ENCODE data around the gene CAMKK2. TPM values are rescaled to one million over a fixed set of nuclear protein-coding genes. Genes with fewer than 3 reads are reported as not detected.

CAMKK2 gene
- polyA plus RNA-seq, 1 of the 3 experiments (the other 2 are of a cell fraction) = 23.6 TPM

GRCh38 chr12:121203482-121203881 lies 93.0 kb downstream of the CAMKK2 start:
- CTCF ChIA-PET = interaction anchor here (1.0 to 1.4 kb wide), 2 partner anchors 57 to 747 kb away, joined by 3 to 4 read pairs; no protein-coding TSS in a partner anchor
- Histone ChIP-seq H3K4me2 (no peak overlapping the region), H3K36me3 (replicated peaks in 1 of 2; ENCODE audit: control insufficient read depth in 1 of 2, insufficient read depth in 2 of 2, low read length in 1 of 2) (no peaks in the 10 kb centered on the region), H3K9me2 (no peaks in the 10 kb centered on the region), H3K9ac (no peak overlapping the region), H3K27ac (ENCODE audit: low read depth in 2 of 2, low read length in 1 of 2) (no peak overlapping the region), H3F3A (replicated peaks; ENCODE audit: insufficient read depth) (no peaks in the 10 kb centered on the region), H3K4me1 (ENCODE audit: control insufficient read depth in 1 of 2, insufficient read depth in 2 of 2, low read depth in 1 of 2, low read length in 1 of 2) (peaks cover 0 to 9% of the 10 kb centered on the region in 2 experiments; a peak in 2 of 4 replicates), H3K79me2 (ENCODE audit: insufficient read depth) (no peaks in the 10 kb centered on the region), H3K4me3 (ENCODE audit: low read depth in 2 of 2, low read length in 1 of 2) (no peak overlapping the region), H4K20me1 (ENCODE audit: insufficient read depth) (no peaks in the 10 kb centered on the region), H3K9me3 (no peaks in the 10 kb centered on the region), H2AFZ (ENCODE audit: low read depth) (no peak overlapping the region), H3K27me3 (ENCODE audit: insufficient read depth) (0 out of 2 replicates have a peak, but pooled peaks cover 6% of the 10 kb centered on the region)
- WGBS (ENCODE audit: low lambda C conversion rate) = 76% methylated on average over 11 of the region's 11 CpGs
- POLR2A ChIA-PET = interaction anchor here (1.1 kb wide), 1 partner anchor 71 kb away, joined by 4 read pairs; the partner anchor contains the start of gene P2RX7
- DNase-seq = no peak
- TF ChIP-seq ZBTB33 (IDR thresholded peaks at IDR 0.05; ENCODE audit: borderline replicate concordance, low read depth) = no peak
- TF ChIP-seq TAF1 (IDR thresholded peaks at IDR 0.05; ENCODE audit: borderline replicate concordance, low read depth, low read length) = no peak
- TF ChIP-seq NFIC (IDR thresholded peaks at IDR 0.05; ENCODE audit: borderline replicate concordance) = no peak
- no peak for TF ChIP-seq EZH2phosphoT487 (IDR thresholded peaks at IDR 0.05; ENCODE audit: borderline replicate concordance, low read depth)
- TF ChIP-seq SIN3A (IDR thresholded peaks at IDR 0.05; ENCODE audit: borderline replicate concordance, low read depth, low read length) = no peak
- no peak for TF ChIP-seq GABPA (IDR thresholded peaks at IDR 0.05; ENCODE audit: low read depth)
- TF ChIP-seq ELF1 (IDR thresholded peaks at IDR 0.05) = no peak

- POLR2A ChIA-PET = interaction anchor here (1.1 kb wide), 1 partner anchor 70 kb away, joined by 4 read pairs; the partner anchor contains the start of gene P2RX7
- 65% methylated on average over 14 of the region's 14 CpGs for WGBS (ENCODE audit: low lambda C conversion rate)
- TF ChIP-seq PBX3 (IDR thresholded peaks at IDR 0.05) (no peak), SMC3 (IDR thresholded peaks at IDR 0.05; ENCODE audit: low read depth, low read length) (no peak), MEF2A (IDR thresholded peaks at IDR 0.05; ENCODE audit: borderline replicate concordance, low read depth) (no peak), EP300 (IDR thresholded peaks at IDR 0.05; ENCODE audit: borderline replicate concordance in 1 of 2, low read depth in 1 of 2, low read length in 1 of 2) (peak in 1 of 2 experiments; percentile 22; a peak in 1 of 4 replicates), USF2 (IDR thresholded peaks at IDR 0.05; ENCODE audit: borderline replicate concordance, low read depth, low read length) (no peak), GABPA (IDR thresholded peaks at IDR 0.05; ENCODE audit: low read depth) (no peak), TCF12 (IDR thresholded peaks at IDR 0.05) (no peak), RCOR1 (IDR thresholded peaks at IDR 0.05; ENCODE audit: low read length) (no peak), FOXM1 (IDR thresholded peaks at IDR 0.05; ENCODE audit: low read depth) (no peak), ZBTB33 (IDR thresholded peaks at IDR 0.05; ENCODE audit: borderline replicate concordance, low read depth) (no peak), SIN3A (IDR thresholded peaks at IDR 0.05; ENCODE audit: borderline replicate concordance, low read depth, low read length) (no peak), RXRA (IDR thresholded peaks at IDR 0.05; ENCODE audit: borderline replicate concordance, low read depth) (no peak), NFIC (IDR thresholded peaks at IDR 0.05; ENCODE audit: borderline replicate concordance) (no peak), GATA2 (CRISPR knock-in tag; IDR thresholded peaks at IDR 0.05) (peak; percentile 91), POLR2AphosphoS5 (IDR thresholded peaks at IDR 0.05; ENCODE audit: low read depth, low read length) (no peak), RFX5 (IDR thresholded peaks at IDR 0.05; ENCODE audit: low read length) (peak; percentile 48)
Observed at GRCh38 chr12:121202407-121203355, 93.8 kb downstream of the CAMKK2 start.

More at GRCh38 chr12:121202407-121203355, 93.8 kb downstream of the CAMKK2 start:
- CTCF ChIA-PET = interaction anchor here (1.0 kb wide), 1 partner anchor 746 kb away, joined by 3 read pairs; no protein-coding TSS in a partner anchor
- H3K9ac ChIP-seq = no peak overlapping the region
- no peak overlapping the region for H3K4me3 ChIP-seq (ENCODE audit: low read depth in 2 of 2, low read length in 1 of 2)
- no peaks in the 10 kb centered on the region for H3K9me3 ChIP-seq
- H3K27ac ChIP-seq (ENCODE audit: low read depth in 2 of 2, low read length in 1 of 2) = peak overlapping the region in 1 of 2 experiments; percentile 53; a peak in 2 of 4 replicates
- H3K9me2 ChIP-seq = no peaks in the 10 kb centered on the region
- peaks cover 0 to 9% of the 10 kb centered on the region in 2 experiments; a peak in 2 of 4 replicates for H3K4me1 ChIP-seq (ENCODE audit: control insufficient read depth in 1 of 2, insufficient read depth in 2 of 2, low read depth in 1 of 2, low read length in 1 of 2)
- peak; percentile 53 for DNase-seq
- no peaks in the 10 kb centered on the region for H3K36me3 ChIP-seq (replicated peaks in 1 of 2; ENCODE audit: control insufficient read depth in 1 of 2, insufficient read depth in 2 of 2, low read length in 1 of 2)
- H2AFZ ChIP-seq (ENCODE audit: low read depth) = no peak overlapping the region
- H3F3A ChIP-seq (replicated peaks; ENCODE audit: insufficient read depth) = no peaks in the 10 kb centered on the region
- H3K4me2 ChIP-seq = no peak overlapping the region
- no peaks in the 10 kb centered on the region for H3K79me2 ChIP-seq (ENCODE audit: insufficient read depth)
- H4K20me1 ChIP-seq (ENCODE audit: insufficient read depth) = no peaks in the 10 kb centered on the region
- H3K27me3 ChIP-seq (ENCODE audit: insufficient read depth) = 0 out of 2 replicates have a peak, but pooled peaks cover 6% of the 10 kb centered on the region
